ENCODE results near the gene PILRA. TPM values are rescaled to one million over a fixed set of nuclear protein-coding genes. Genes with fewer than 3 reads are reported as not detected.
"Not testable (repeated sequence)": the region's sequence is repeated elsewhere in the genome, so short reads cannot be mapped to it uniquely, and the experiment has no call there.

Gene PILRA
- total RNA-seq, 1 donor, result 0.27 TPM

DNA sequence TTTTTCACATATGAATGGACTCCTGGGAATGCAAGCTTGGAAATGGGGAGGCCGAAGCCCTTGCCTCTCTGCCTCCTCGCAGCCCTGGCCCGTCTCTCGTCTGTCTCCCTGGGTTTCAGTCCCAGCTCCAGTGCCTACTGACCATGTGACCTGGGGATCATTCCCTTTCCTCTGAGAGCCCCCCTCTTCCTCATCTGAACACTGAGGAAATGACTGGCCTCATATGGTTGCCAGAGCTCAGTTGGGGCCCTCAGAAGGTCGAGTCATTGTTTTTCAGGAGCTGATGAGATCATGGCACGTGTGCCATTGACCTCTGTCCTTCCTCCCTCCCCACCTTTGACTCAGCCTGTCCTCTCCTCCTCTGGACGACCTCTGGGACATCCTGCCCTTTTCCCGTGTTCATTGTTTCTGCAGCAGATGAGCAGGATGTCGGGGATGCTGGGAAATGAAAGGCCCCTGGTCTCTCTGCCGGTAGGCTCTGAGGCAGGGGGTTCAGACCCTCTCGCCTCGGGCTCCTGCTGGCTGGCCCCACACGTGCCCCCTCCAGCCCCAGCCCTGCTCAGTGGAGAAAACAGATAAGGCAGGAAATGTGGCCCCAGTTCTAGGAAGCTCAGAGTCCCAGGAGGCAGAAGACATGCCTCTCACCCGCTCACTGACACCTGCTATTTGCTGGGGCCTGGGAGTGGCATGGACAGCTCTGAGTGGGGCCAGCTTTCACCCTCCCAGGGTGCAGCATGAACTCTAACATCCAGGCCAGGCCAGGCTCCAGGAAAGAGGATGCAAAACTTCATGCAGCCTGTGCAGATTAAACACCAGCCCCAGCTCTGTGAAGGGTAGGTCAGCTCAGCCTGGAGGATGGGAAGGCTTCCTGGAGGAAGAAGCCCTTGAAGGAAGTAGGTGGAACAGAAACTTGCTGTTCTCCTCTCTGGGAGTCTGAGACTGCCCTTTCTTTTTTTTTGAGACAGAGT lies 71.3 kb downstream of the PILRA start:
- TF ChIP-seq, protein P1, sequence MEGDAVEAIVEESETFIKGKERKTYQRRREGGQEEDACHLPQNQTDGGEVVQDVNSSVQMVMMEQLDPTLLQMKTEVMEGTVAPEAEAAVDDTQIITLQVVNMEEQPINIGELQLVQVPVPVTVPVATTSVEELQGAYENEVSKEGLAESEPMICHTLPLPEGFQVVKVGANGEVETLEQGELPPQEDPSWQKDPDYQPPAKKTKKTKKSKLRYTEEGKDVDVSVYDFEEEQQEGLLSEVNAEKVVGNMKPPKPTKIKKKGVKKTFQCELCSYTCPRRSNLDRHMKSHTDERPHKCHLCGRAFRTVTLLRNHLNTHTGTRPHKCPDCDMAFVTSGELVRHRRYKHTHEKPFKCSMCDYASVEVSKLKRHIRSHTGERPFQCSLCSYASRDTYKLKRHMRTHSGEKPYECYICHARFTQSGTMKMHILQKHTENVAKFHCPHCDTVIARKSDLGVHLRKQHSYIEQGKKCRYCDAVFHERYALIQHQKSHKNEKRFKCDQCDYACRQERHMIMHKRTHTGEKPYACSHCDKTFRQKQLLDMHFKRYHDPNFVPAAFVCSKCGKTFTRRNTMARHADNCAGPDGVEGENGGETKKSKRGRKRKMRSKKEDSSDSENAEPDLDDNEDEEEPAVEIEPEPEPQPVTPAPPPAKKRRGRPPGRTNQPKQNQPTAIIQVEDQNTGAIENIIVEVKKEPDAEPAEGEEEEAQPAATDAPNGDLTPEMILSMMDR (IDR thresholded peaks at IDR 0.05; ENCODE audit: insufficient read depth, low read length), result no peak
- peak; percentile 56 for DNase-seq (ENCODE audit: low read depth)
- no peak overlapping the region for H3K4me3 ChIP-seq (ENCODE audit: low read depth, low read length)

DNA sequence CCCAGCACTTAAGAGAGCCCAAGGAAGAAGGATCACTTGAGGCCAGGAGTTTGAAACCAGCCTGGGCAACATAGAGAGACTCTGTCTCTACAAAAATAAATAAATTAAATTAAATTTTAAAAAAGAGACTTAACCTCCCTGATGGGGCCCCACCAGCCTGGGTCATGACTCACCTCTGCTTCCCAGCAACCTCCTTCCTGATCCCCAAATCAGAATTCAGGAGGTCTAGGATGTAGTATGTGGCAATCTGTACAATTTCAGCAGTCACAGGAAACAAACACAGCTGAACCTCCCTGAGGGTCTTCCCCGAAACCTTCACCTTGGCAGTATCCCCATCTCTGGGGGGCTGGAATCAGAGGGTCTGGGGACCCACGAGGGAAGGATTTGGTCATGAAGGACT lies 72.8 kb downstream of the PILRA start:
- no peak overlapping the region for H3K4me3 ChIP-seq (ENCODE audit: low read depth, low read length)
- DNase-seq (ENCODE audit: low read depth), result peak; percentile 58
- TF ChIP-seq, protein P1 (IDR thresholded peaks at IDR 0.05; ENCODE audit: insufficient read depth, low read length), result no peak

DNA sequence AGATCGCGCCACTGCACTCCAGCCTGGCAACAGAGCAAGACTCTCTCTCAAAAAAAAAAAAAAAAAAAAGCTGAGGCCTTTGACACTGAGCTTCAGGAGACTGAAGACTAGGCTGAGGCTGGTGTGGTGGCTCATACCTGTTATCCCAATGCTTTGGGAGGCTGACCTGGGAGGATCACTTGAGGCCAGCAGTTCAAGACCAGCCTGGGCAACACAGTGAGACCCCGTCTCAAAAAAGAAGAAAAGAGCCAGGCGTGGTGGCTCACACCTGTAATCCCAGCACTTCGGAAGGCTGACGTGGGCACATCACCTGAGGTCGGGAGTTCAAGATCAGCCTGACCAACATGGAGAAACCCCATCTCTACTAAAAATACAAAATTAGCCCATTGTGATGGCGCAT lies 74.1 kb downstream of the PILRA start:
- not testable (repeated sequence) for DNase-seq (ENCODE audit: low read depth); H3K4me3 ChIP-seq (ENCODE audit: low read depth, low read length)

DNA sequence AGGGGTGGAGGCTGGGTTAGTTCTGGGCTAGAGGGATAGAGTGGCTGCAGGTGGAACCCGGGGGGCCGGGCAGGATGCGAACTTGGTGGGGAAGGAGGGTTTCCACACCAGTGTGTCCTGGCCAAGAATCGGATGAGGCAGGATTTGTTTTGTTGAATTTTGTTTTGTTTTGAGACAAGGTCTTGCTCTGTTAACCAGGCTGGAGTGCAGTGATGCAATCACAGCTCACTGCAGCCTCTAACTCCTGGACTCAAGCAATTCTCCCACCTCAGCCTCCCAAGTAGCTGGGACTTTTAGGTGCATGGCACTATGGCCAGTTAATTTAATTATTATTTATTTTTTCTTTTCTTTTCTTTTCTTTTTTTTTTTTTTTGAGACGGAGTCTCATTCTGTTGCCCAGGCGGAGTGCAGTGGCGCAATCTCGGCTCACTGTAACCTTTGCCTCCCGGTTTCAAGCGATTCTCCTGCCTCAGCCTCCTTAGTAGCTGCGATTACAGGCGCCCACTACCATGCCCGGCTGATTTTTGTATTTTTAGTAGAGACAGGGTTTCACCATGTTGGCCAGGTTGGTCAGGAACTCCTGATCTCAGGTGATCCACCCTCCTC lies 76.0 kb downstream of the PILRA start:
- no peak for DNase-seq (ENCODE audit: low read depth)
- TF ChIP-seq, protein P1 (IDR thresholded peaks at IDR 0.05; ENCODE audit: insufficient read depth, low read length), result no peak

More for the DNA sequence above, 76.0 kb downstream of the PILRA start:
- no peak overlapping the region for H3K4me3 ChIP-seq (ENCODE audit: low read depth, low read length)

Small RNA genes within 50 kb of the gene (small RNA-seq; reads per million reads assigned to genes)
- gene RF00019, result not detected

Other genes with a start within 250 kb of the PILRA start
- 1.9 and 4.2 TPM in 2 replicates for gene MBLAC1, start 246.5 kb upstream of the PILRA start, total RNA-seq (ENCODE audit: low replicate concordance)
- 82.2 and 316 TPM in 2 replicates for gene LAMTOR4, start 224.6 kb upstream of the PILRA start, total RNA-seq (ENCODE audit: low replicate concordance)
- gene TRAPPC14, start 214.8 kb upstream of the PILRA start, total RNA-seq (ENCODE audit: low replicate concordance), result 3.5 and 10.0 TPM in 2 replicates
- gene GAL3ST4, start 204.9 kb upstream of the PILRA start, total RNA-seq (ENCODE audit: low replicate concordance), result 4.0 and 9.8 TPM in 2 replicates
- 1.2 and 4.5 TPM in 2 replicates for gene GPC2, start 196.1 kb upstream of the PILRA start, total RNA-seq (ENCODE audit: low replicate concordance)
- 0.90 and 4.8 TPM in 2 replicates for gene STAG3, start 195.6 kb upstream of the PILRA start, total RNA-seq (ENCODE audit: low replicate concordance)
- gene PVRIG, start 153.5 kb upstream of the PILRA start, total RNA-seq (ENCODE audit: low replicate concordance), result not detected in 2 replicates
- gene SPDYE3, start 65.8 kb upstream of the PILRA start, total RNA-seq (ENCODE audit: low replicate concordance), result not detected in 2 replicates
- gene PILRB, start 15.4 kb upstream of the PILRA start, total RNA-seq (ENCODE audit: low replicate concordance), result 4.4 and 8.1 TPM in 2 replicates
- gene ZCWPW1, start 55.2 kb downstream of the PILRA start, total RNA-seq (ENCODE audit: low replicate concordance), result 2.4 and 3.0 TPM in 2 replicates
- gene MEPCE, start 56.3 kb downstream of the PILRA start, total RNA-seq (ENCODE audit: low replicate concordance), result 48.0 and 49.6 TPM in 2 replicates
- gene PPP1R35, start 63.0 kb downstream of the PILRA start, total RNA-seq (ENCODE audit: low replicate concordance), result 8.8 and 9.2 TPM in 2 replicates
- 0.27 TPM in 1 of 2 replicates, not detected in the other for gene SPACDR, start 90.8 kb downstream of the PILRA start, total RNA-seq (ENCODE audit: low replicate concordance)
- gene TSC22D4, start 105.7 kb downstream of the PILRA start, total RNA-seq (ENCODE audit: low replicate concordance), result 25.6 and 31.6 TPM in 2 replicates
- 0.81 and 5.6 TPM in 2 replicates for gene NYAP1, start 110.4 kb downstream of the PILRA start, total RNA-seq (ENCODE audit: low replicate concordance)
- gene AGFG2, start 165.7 kb downstream of the PILRA start, total RNA-seq (ENCODE audit: low replicate concordance), result 10.7 and 19.3 TPM in 2 replicates
- not detected in 2 replicates for gene SAP25, start 200.4 kb downstream of the PILRA start, total RNA-seq (ENCODE audit: low replicate concordance)
- 9.4 and 21.3 TPM in 2 replicates for gene LRCH4, start 212.6 kb downstream of the PILRA start, total RNA-seq (ENCODE audit: low replicate concordance)
- 0.54 TPM in 1 of 2 replicates, not detected in the other for gene FBXO24, start 212.8 kb downstream of the PILRA start, total RNA-seq (ENCODE audit: low replicate concordance)
- gene PCOLCE, start 228.9 kb downstream of the PILRA start, total RNA-seq (ENCODE audit: low replicate concordance), result 165 and 286 TPM in 2 replicates
- gene MOSPD3, start 239.1 kb downstream of the PILRA start, total RNA-seq (ENCODE audit: low replicate concordance), result 1.8 and 11.4 TPM in 2 replicates

Measured in fibroblast of the aortic adventitia (primary cell).